DMS53 (cell line): Measurements from ENCODE around the gene ZNF521.

Experiments
- DNase-seq: peaks from one replicate; lab custom pipeline; 2025; lab: John Stamatoyannopoulos, UW

ZNF521 gene

DNA sequence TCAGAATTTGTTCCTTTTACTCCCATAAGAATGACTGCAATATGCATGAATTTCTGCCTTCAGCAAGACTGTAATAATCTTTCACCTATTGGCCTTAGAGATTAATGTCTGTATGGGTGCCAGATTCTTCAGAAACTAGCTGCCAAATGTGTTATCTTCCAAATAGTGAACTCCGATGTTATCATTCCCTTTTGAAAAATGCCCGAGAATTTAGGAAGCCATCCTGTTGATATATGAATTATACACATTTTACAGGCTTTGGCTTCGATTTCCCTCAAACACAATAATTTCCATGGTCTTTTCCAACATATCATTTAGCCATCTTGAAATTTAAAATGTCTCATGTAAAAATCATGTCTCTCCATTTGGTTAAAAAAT lies 101.5 kb downstream of the ZNF521 start:
- no peak for DNase-seq

DNA sequence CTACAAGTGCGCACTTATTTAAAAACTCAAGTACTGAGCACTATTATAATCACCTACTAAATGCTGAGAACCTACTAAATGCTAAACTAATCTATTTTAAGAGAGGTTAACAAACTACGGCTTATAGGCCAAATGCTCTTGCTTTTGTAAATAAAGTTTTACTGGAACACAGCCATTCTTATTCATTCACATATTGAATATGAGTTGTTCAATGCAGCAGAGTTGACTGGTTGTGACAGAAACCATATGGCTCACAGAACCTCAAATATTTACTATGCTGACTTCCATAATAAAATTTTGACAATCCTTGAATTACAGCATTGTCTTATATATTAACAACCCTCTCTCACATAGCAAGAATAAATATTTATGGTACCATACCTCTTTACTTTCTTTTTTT lies 103.2 kb downstream of the ZNF521 start:
- no peak for DNase-seq

DNA sequence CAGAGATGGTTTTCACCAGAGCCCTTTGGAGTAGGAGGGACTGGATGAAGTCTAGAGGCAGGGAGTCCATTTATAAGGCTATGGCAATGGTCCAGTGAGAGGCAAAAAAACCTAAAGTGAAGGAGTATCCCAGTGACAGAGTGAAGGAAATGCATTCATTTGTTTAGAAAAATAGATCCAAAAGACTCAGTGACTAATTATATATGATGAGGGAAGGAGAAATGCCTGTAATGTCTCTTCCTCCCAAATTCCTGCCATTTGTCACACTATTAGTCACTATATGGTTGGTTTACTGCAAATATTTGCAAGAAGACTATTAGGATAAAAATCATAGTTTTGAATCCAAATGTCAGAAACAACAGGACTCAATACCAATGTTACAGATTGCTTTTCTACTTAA lies 104.2 kb downstream of the ZNF521 start:
- no peak for DNase-seq

DNA sequence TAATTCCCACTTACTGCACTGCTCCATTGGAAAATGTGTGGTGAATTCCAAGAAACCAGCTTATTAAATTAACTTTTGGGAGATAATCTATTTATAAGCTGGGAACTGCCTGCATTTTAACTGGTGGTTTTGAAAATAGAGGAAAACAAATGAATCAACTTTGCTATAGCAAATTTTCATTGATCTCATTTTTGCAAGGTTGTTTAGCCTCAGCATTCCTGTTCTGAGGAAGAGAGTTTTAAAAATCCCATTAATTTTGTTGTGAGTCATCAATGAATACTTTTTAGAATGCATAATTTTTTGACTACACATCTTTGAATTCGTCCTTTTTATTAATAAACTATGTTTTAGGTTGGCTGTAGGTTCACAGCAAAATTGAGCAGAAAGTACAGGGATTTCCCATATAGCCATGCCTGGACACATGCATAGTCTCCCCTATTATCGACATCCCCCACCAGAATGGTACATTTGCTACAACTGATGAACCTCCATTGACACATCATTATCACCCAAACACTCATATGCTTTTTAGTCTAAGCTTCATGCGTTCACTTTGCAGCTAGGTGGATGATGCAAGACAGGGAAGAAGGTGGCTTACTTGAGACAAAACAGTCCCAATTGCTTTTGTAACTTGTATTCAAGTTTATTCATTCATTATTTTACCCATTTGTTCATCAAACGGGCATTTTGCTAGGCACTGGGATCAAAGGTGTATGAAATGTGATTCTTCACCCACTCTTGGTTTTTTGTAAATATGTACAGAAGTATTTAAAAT lies 106.9 kb downstream of the ZNF521 start:
- no peak for DNase-seq

DNA sequence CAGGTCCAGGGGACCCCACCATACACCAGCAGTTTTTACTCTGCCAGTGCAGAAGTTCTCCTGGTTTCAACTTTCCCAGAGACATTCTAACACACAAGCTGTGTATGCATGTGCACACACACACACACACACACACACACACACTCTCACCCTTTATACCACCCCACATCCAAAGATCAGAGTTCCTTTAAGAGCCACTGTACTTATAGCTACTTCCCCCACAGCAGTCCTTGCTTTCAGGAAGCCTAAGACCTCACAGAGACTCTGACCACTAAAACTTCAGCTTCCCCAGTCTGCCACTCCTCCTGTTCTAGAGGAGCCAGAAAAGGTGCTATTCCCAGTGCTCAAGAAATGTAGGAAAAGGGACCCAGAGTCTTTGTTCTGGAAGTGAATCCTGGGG lies 107.8 kb downstream of the ZNF521 start:
- no peak for DNase-seq

DNA sequence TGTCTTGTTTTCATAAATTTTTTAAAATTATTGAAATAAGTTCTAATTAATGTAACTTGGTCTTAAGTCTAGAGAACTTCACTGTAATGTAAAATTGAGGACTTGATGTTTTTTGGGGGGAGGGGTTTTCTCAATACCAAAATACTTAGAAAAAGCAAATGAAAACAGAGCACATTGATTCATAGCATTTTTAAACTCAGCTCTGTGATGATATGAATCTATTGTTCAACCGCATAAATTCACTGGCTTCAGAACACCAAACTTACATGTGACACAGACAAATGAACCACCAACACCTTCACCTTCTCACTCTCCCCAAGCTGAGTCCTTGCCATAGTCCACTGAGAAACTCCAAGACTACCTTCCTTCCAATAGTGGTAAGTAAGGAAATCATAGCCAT lies 108.2 kb downstream of the ZNF521 start:
- DNase-seq = no peak

- no peak for DNase-seq
These were observed 108.7 kb downstream of the ZNF521 start for GRCh38 chr18:25243257-25243656.

DNA sequence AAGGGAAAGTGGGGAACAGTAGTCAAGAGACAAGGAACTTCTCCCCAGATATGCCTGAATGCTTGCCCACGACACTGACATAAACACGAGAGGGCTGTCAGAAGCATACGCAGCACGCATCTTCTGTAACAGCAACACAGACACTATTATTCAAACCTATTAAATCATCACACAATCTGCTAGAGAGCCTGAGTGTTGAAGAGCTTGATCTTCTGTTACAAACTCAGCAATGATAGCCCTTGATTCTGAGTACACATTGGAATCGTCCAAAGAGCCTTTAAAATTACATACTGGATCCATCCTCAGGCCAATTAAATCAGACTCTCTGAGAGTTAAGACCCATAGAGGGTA lies 111.6 kb downstream of the ZNF521 start:
- DNase-seq = no peak

GRCh38 chr18:25239581-25240419 lies 112.2 kb downstream of the ZNF521 start:
- no peak for DNase-seq

DNA sequence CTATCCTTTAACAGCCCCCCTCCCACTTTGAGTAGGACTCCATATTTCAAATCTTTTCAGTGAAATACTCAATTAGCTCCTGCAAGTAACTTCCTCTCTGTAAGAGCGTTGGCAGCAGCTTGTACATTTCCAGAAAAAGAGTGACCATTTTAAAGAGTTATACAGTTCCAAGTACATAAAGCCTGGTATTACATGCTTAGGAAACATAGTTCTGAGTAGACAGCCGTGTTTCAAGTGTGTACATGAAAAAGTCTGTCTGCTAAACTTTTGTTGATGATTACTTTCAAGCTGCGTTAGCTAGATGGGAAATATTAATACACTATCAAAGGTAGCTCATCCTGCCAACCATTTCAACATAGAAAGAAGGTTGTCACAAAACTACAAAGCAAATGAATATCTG lies 112.8 kb downstream of the ZNF521 start:
- DNase-seq = no peak

- DNase-seq = peak; percentile 23
These were observed 114.2 kb downstream of the ZNF521 start for GRCh38 chr18:25237571-25238267.

GRCh38 chr18:25236736-25237135 lies 115.2 kb downstream of the ZNF521 start:
- no peak for DNase-seq

DNA sequence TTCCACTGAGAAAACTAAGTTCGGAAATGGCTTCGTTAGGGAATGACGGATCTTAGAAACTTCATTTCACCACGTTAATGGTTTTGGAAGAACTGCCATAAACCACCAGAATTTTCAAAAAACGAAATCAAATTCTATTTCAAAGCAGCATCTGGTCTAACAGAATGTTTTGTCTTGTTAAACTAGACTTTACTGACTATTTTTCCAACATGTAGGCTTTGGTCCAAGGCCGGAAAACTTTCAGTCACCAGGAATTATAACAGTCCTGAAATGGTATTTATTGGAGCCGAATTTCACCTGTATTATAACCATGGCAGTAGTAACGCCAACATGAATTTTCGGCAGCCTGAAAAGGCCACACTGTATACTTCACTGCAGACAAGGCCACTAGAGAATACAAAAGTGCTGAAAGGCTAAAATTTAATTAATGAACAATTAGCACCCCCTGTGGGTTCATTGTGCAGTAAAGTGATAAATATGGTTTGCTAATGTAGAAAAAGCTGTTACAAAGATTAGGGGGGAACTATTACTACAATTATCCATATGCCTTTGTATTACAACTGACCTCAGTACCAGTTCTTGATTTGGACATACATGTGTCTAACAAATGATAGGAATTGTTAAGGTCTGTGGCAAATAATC lies 116.4 kb downstream of the ZNF521 start:
- no peak for DNase-seq

GRCh38 chr18:25234740-25235345 lies 117.1 kb downstream of the ZNF521 start:
- DNase-seq = no peak

GRCh38 chr18:25234322-25234639 lies 117.7 kb downstream of the ZNF521 start:
- DNase-seq = no peak

GRCh38 chr18:25233528-25234321 lies 118.2 kb downstream of the ZNF521 start:
- DNase-seq = no peak

DNA sequence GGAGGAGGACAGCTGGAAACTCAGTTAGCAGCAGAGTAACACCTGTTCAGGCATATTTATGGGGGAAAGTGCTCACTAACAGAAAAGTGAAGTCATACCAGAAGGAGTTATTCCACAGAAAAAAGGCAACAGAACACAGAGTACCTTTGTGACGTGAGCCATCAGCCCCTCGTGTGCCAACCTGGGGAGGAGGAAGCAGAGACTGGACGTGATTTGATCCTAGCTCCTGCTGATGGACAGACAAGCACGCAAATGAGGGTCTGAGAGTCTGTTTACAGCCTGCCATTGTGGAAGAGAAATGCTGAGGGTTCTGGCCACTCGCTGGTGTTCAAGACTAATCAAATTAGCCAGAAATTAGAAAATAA lies 120.7 kb downstream of the ZNF521 start:
- DNase-seq = no peak

DNA sequence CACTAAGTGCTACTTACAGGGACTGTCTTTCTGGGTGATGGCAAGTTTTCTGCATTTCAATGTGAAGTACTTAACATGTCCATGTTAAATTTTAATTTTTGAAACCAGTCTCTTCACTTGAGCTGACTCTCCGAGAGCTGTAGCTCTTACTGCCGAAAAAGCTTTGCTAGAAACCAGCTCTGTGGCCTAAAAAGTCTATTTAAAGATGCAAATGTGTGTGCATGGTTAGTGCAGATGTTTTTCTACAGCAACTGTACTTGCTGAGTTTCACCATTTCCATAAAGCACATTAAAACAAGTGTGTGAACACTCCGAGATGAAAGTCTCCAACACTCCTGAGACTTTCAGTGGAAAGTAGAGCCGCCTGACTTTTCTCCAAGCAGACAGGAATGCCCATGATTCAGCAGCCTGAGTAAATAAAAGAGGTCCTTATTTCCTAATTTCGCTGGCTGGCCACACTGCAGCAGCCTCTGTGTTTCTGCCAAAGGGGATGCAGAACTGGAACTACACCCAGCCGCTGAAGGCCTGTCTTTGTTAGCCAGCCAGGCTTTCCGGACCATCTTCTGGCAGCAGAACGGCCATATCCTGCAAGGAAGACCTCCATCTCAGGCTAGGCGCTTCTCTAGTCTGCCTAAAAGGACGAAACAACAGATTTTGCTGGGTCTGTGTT lies 121.2 kb downstream of the ZNF521 start:
- DNase-seq = no peak

GRCh38 chr18:25229920-25230319 lies 122.0 kb downstream of the ZNF521 start:
- no peak for DNase-seq

DNA sequence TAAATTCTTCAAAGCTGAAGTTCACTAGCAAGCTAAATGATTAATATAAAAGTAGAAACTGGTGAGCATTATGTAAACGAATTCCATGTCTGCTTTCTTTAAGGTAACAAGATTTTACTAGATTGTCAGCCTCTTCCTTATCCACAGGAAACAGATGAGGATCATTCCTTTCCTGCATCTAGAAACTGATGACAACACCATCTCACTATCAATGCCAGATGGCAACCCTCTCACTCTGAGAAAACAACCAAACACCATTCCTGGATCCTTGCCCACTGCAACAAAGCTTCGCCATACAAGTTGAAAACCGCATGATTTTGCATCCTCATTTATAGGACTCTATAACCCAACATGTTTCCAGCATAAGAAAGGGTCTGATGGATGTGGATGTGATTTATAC lies 122.9 kb downstream of the ZNF521 start:
- DNase-seq = peak; percentile 2

DNA sequence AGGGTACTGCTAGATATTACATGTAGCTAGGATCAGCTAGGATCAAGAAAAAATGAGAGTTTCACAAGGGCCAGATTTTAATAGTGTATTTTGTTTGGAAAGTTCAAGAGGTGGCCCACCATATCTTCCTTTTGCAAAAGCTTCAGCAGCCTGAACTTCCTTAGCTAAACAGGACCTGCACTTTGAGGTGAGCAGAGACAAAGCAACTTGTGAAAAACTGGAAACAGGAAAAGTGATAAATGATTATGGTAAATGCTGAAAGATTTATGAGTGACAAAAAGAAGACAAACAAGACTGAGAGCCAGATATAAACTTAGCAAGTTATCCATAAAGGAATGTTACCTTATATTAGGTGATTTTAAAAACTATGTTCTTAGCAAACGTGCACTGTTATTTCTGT lies 123.6 kb downstream of the ZNF521 start:
- no peak for DNase-seq
